Kidney (tissue), 14 donors: Measurements from ENCODE around the gene GAS7. TPM values are rescaled to one million over a fixed set of nuclear protein-coding genes. Genes with fewer than 3 reads are reported as not detected.

ENCODE experiments used
- DNase-seq, 5 donors: peaks; one replicate each; pipeline ENCODE4 v3.0.0-alpha.2; 2013 to 2020
- FAIRE-seq: peaks from 2 replicates; lab custom pipeline; 2012; peaks lifted over from hg19 to GRCh38; lab: Jason Lieb, UNC
- H3K27ac ChIP-seq, 2 donors: one replicate each; pipeline ENCODE4 v1.7.0; 2013; ENCODE audit warnings: low read depth in 2 of 2, low read length in 2 of 2, inconsistent platforms in 1 of 2
- H3K27me3 ChIP-seq: one replicate; pipeline ENCODE4 v1.7.1; 2013; ENCODE audit warnings: low read length, inconsistent platforms; ENCODE audit not compliant: control insufficient read depth, insufficient read depth
- H3K36me3 ChIP-seq, 3 donors: one replicate each; pipeline versions ENCODE4 v1.7.0 to v1.7.1; 2013; ENCODE audit warnings: low read length in 3 of 3, control low read depth in 1 of 3, inconsistent platforms in 1 of 3; ENCODE audit not compliant: insufficient read depth in 3 of 3, control insufficient read depth in 2 of 3
- H3K4me1 ChIP-seq, 3 donors: one replicate each; pipeline versions ENCODE4 v1.7.0 to v1.7.1; 2013; ENCODE audit warnings: low read length in 3 of 3, inconsistent platforms in 1 of 3, low read depth in 1 of 3; ENCODE audit not compliant: control insufficient read depth in 2 of 3, insufficient read depth in 2 of 3
- H3K4me3 ChIP-seq, 3 donors: one replicate each; pipeline versions ENCODE4 v1.7.0 to v1.8.1; 2013; ENCODE audit warnings: low read length in 3 of 3, control low read depth in 1 of 3, inconsistent platforms in 1 of 3
- H3K9ac ChIP-seq, 3 donors: one replicate each; pipeline versions ENCODE4 v1.7.0 to v1.7.1; 2013; ENCODE audit warnings: low read length in 3 of 3, control low read depth in 1 of 3, inconsistent platforms in 1 of 3
- H3K9me3 ChIP-seq, 3 donors: one replicate each; pipeline versions ENCODE4 v1.7.0 to v1.7.1; 2013; ENCODE audit warnings: low read length in 3 of 3, control low read depth in 1 of 3, inconsistent platforms in 1 of 3; ENCODE audit not compliant: control insufficient read depth in 2 of 3, insufficient read depth in 1 of 3
- CTCF ChIP-seq: IDR thresholded peaks from 3 replicates; pipeline ENCODE4 v1.5.1; 2012; ENCODE audit warnings: mild to moderate bottlenecking, moderate library complexity, borderline replicate concordance; ENCODE audit not compliant: insufficient read depth; ENCODE audit errors: extremely low read depth
- intact Hi-C: fragments of 100-400 bp; cut with DNase I; formaldehyde crosslinking; loops from one replicate; pipeline ENCODE4 v1.11.1; 2022
- polyA plus RNA-seq: library from polyadenylated mRNA; stranded (reverse); fragments of 350-450 nt; fragmentation: Illumina TruSeq; extraction: RNeasy Lipid Tissue Mini Kit (QIAGEN cat#74804); gene quantifications from one replicate; pipeline ENCODE4 v1.2.3, GENCODE V29; 2014; ENCODE audit warnings: low read depth, low replicate concordance; ENCODE audit not compliant: insufficient read depth
- total RNA-seq: library from RNA; stranded (reverse); fragmentation: NEBNext Ultra II Directional; extraction: Animal tissue kit (Norgen Biotek cat#: 25700); gene quantifications from one replicate; pipeline ENCODE4 v1.2.1, GENCODE V29; 2021
- donor health status: control.
- donor health status: control.
- donor health status: control.
- donor health status: control.
- donor health status: control.
- donor health status: DM: yes; HTN: yes; CAD: no.
- donor health status: Normal renal cell carcinoma (clear cell type).

The GAS7 gene
- total and polyA plus RNA-seq, 2 donors from 2014 or later = 1.1 to 20.5 TPM

- no peak for TF ChIP-seq CTCF
- H3K9ac ChIP-seq = no peak overlapping the region
- H3K27ac ChIP-seq = no peak overlapping the region
- peaks cover 0 to 2% (median 0%) of the 10 kb centered on the region in 3 donors for H3K4me1 ChIP-seq
- H3K27me3 ChIP-seq = no peaks in the 10 kb centered on the region
- H3K36me3 ChIP-seq = no peaks in the 10 kb centered on the region
- H3K4me3 ChIP-seq = no peak overlapping the region
- intact Hi-C loops = no loop called here
- DNase-seq = no peak
- no peaks in the 10 kb centered on the region for H3K9me3 ChIP-seq
- no peak for FAIRE-seq
Measured at GRCh38 chr17:10116753-10117420, 81.5 kb downstream of the GAS7 start.

GRCh38 chr17:10116267-10116666 lies 82.1 kb downstream of the GAS7 start:
- H3K36me3 ChIP-seq = no peaks in the 10 kb centered on the region
- H3K27ac ChIP-seq = no peak overlapping the region
- no peak overlapping the region for H3K9ac ChIP-seq
- no peak overlapping the region for H3K4me3 ChIP-seq
- no peak for TF ChIP-seq CTCF
- no peaks in the 10 kb centered on the region for H3K9me3 ChIP-seq
- DNase-seq = no peak
- FAIRE-seq = no peak
- peaks cover 0 to 2% (median 0%) of the 10 kb centered on the region in 3 donors for H3K4me1 ChIP-seq
- H3K27me3 ChIP-seq = no peaks in the 10 kb centered on the region
- intact Hi-C loops = no loop called here

- no peak for FAIRE-seq
- peaks cover 0 to 2% (median 0%) of the 10 kb centered on the region in 3 donors for H3K4me1 ChIP-seq
Measured at GRCh38 chr17:10115536-10115932, 82.9 kb downstream of the GAS7 start.

More at GRCh38 chr17:10115536-10115932, 82.9 kb downstream of the GAS7 start:
- intact Hi-C loops = no loop called here
- H3K9me3 ChIP-seq = no peaks in the 10 kb centered on the region
- TF ChIP-seq CTCF = no peak
- H3K4me3 ChIP-seq = no peak overlapping the region
- H3K27ac ChIP-seq = no peak overlapping the region
- no peaks in the 10 kb centered on the region for H3K36me3 ChIP-seq
- H3K9ac ChIP-seq = no peak overlapping the region
- H3K27me3 ChIP-seq = no peaks in the 10 kb centered on the region
- no peak for DNase-seq
